Trophoblast cell (in vitro differentiated cells and primary cell): ENCODE data around the gene PSPC1.
"Not testable (repeated sequence)": the region's sequence is repeated elsewhere in the genome, so short reads cannot be mapped to it uniquely, and the experiment has no call there.

Experiments used
- DNase-seq, 2 donors: peaks; one replicate each; pipeline ENCODE4 v3.0.0-alpha.2; 2016
- H2AFZ ChIP-seq: 2 replicates; pipeline ENCODE4 v1.6.1; 2013; ENCODE audit warnings: low read length, moderate library complexity, mild to moderate bottlenecking; ENCODE audit not compliant: insufficient read depth, poor library complexity
- H2AK5ac ChIP-seq: 2 replicates; pipeline ENCODE4 v1.6.1; 2013; ENCODE audit warnings: mild to moderate bottlenecking, low read length
- H2BK120ac ChIP-seq: 2 replicates; pipeline ENCODE4 v1.6.1; 2013; ENCODE audit warnings: low read length, mild to moderate bottlenecking, moderate library complexity; ENCODE audit not compliant: insufficient read depth, poor library complexity
- H2BK12ac ChIP-seq: 2 replicates; pipeline ENCODE4 v1.6.1; 2013; ENCODE audit warnings: mild to moderate bottlenecking, low read length, moderate library complexity
- H2BK5ac ChIP-seq: 2 replicates; pipeline ENCODE4 v1.6.1; 2013; ENCODE audit warnings: low read length, low read depth, moderate library complexity, mild to moderate bottlenecking; ENCODE audit not compliant: poor library complexity
- H3K14ac ChIP-seq: 2 replicates; pipeline ENCODE4 v1.6.1; 2013; ENCODE audit warnings: mild to moderate bottlenecking, low read length
- H3K18ac ChIP-seq: 2 replicates; pipeline ENCODE4 v1.6.1; 2013; ENCODE audit warnings: mild to moderate bottlenecking, low read length
- H3K23ac ChIP-seq: 2 replicates; pipeline ENCODE4 v1.6.1; 2013; ENCODE audit warnings: low read length
- H3K27ac ChIP-seq: 2 replicates; pipeline ENCODE4 v1.5.1; 2013; ENCODE audit warnings: low read depth, mild to moderate bottlenecking, inconsistent platforms, low read length, moderate library complexity
- H3K27me3 ChIP-seq: 2 replicates; pipeline ENCODE4 v1.6.1; 2013; ENCODE audit warnings: inconsistent platforms, mild to moderate bottlenecking, low read length, moderate library complexity; ENCODE audit not compliant: insufficient read depth
- H3K36me3 ChIP-seq, 2 experiments: 1 replicate in 1 of 2; 2 replicates in 1 of 2; pipeline ENCODE4 v1.6.1; 2013; ENCODE audit warnings: low read length in 2 of 2, mild to moderate bottlenecking in 2 of 2, moderate library complexity in 1 of 2; ENCODE audit not compliant: insufficient read depth in 2 of 2, control insufficient read depth in 1 of 2
- H3K4ac ChIP-seq: 2 replicates; pipeline ENCODE4 v1.6.1; 2013; ENCODE audit warnings: low read depth, mild to moderate bottlenecking, low read length, moderate library complexity
- H3K4me1 ChIP-seq, 2 experiments: 1 replicate in 1 of 2; 2 replicates in 1 of 2; pipeline ENCODE4 v1.6.1; 2013; ENCODE audit warnings: low read length in 2 of 2, mild to moderate bottlenecking in 2 of 2, moderate library complexity in 1 of 2; ENCODE audit not compliant: insufficient read depth in 2 of 2, control insufficient read depth in 1 of 2
- H3K4me2 ChIP-seq: 2 replicates; pipeline ENCODE4 v1.6.1; 2013; ENCODE audit warnings: inconsistent platforms, mild to moderate bottlenecking, low read length, moderate library complexity
- H3K4me3 ChIP-seq: 2 replicates; pipeline ENCODE4 v1.5.1; 2013; ENCODE audit warnings: mild to moderate bottlenecking, low read depth, low read length, inconsistent platforms
- H3K79me1 ChIP-seq: one replicate; pipeline ENCODE4 v1.6.1; 2013; ENCODE audit warnings: low read length
- H3K79me2 ChIP-seq: 2 replicates; pipeline ENCODE4 v1.6.1; 2013; ENCODE audit warnings: low read length, mild to moderate bottlenecking; ENCODE audit not compliant: control insufficient read depth, insufficient read depth, poor library complexity
- H3K9ac ChIP-seq: 2 replicates; pipeline ENCODE4 v1.6.1; 2013; ENCODE audit warnings: mild to moderate bottlenecking, low read length
- H3K9me3 ChIP-seq: 2 replicates; pipeline ENCODE4 v1.6.1; 2013; ENCODE audit warnings: low read depth, mild to moderate bottlenecking, control low read depth, inconsistent platforms, low read length; ENCODE audit not compliant: insufficient read depth
- H4K12ac ChIP-seq: 2 replicates; pipeline ENCODE4 v1.6.1; 2013; ENCODE audit warnings: low read depth, mild to moderate bottlenecking, low read length, moderate library complexity
- H4K8ac ChIP-seq: 2 replicates; pipeline ENCODE4 v1.6.1; 2013; ENCODE audit warnings: low read depth, mild to moderate bottlenecking, low read length, moderate library complexity
- H4K91ac ChIP-seq: one replicate; pipeline ENCODE4 v1.6.1; 2013; ENCODE audit warnings: low read depth, mild to moderate bottlenecking, low read length, moderate library complexity
- WGBS: extraction: QIAGEN DNeasy Blood & Tissue Kit; methylation state at CpG from one replicate; pipeline ENCODE4 v1.1.7; 2013; ENCODE audit warnings: missing lambda C conversion rate; ENCODE audit not compliant: insufficient read length, insufficient coverage; ENCODE audit errors: extremely low coverage; 5-methylcytosine and 5-hydroxymethylcytosine counted together

Gene PSPC1

DNA sequence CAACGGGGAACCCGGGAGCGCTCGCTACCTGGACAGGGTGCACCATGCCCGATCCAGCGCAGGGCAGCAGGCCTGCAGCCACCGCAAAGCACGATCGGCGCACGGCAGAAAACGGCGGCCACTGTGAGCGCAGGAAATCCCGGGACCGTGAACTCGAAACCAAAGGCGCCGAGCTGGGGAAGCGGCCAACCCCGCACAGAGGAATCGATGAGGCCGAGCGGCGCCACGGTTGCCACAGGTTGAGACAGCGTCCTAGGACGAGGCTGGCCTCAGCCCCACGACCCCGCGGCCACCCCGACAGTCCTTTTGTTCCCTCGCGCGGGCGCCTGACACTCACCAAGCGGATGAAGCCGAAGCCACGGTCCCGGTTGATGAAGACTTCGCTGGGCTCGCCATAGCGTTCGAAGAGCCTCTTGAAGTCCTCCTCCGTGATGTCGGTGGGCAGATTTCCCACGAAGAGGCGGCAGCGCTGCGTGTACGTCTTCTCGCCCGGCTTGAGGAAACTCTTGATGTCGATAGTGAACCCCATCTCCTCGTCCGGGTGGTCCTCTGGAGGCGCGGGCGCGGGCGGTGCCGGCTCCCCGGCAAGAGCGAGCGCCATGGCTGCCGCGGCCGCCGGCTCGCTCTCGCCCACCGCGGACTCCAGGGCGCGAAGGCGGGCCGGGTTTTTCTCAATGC is 557 bp downstream of the PSPC1 start:
- Histone ChIP-seq H4K8ac (peak overlapping the region; percentile 73), H2AFZ (peak overlapping the region; percentile 5), H2AK5ac (peak overlapping the region; percentile 55), H3K9me3 (no peaks in the 10 kb centered on the region), H3K14ac (peak overlapping the region; percentile 94), H4K12ac (peak overlapping the region; percentile 73), H3K79me1 (peaks cover 12% of the 10 kb centered on the region), H4K91ac (peak overlapping the region; percentile 88), H3K4me1 (peaks cover 0 to 2% of the 10 kb centered on the region in 2 experiments), H3K4me3 (peak overlapping the region; percentile 95), H2BK120ac (peak overlapping the region; percentile 84), H3K9ac (peak overlapping the region; percentile 90), H3K23ac (no peak overlapping the region), H3K36me3 (peaks cover 5 to 7% of the 10 kb centered on the region in 2 experiments), H3K27ac (peak overlapping the region; percentile 92), H3K27me3 (no peaks in the 10 kb centered on the region), H3K4ac (peak overlapping the region; percentile 99), H2BK5ac (peak overlapping the region; percentile 70), H3K18ac (peak overlapping the region; percentile 95), H3K4me2 (peak overlapping the region; percentile 66), H3K79me2 (peaks cover 18% of the 10 kb centered on the region), H2BK12ac (peak overlapping the region; percentile 12)
- no CpG with 5 or more reads among the region's 77 CpGs for WGBS
- DNase-seq: peak; percentile 39 to 54

DNA sequence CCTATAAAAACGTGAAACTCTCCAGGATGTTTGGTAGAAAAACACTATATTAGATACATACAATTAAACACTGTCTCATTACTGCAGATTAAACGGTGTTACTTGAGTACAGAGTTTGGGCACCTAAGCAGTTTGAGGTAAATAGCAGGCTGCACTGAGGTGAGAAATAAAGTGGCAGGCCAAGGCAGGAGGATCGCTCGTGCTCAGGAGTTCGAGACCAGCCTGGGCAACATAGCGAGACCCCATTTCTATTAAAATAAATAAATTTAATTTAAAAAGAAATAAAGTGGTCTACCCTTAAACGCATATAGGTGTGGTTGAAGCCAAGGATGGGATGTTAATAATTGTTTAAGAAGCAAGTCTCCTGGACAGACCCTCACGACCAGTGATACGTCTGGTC is 1.2 kb downstream of the PSPC1 start:
- Histone ChIP-seq H3K18ac (peak overlapping the region; percentile 95), H3K9ac (peak overlapping the region; percentile 90), H3K27ac (peak overlapping the region; percentile 92), H3K4me2 (peak overlapping the region; percentile 66), H3K23ac (no peak overlapping the region), H2BK5ac (no peak overlapping the region), H3K4me3 (peak overlapping the region; percentile 95), H3K36me3 (peaks cover 8 to 9% of the 10 kb centered on the region in 2 experiments), H3K79me1 (peaks cover 12% of the 10 kb centered on the region), H2BK12ac (no peak overlapping the region), H4K12ac (no peak overlapping the region), H4K91ac (no peak overlapping the region), H2AK5ac (no peak overlapping the region), H3K4ac (peak overlapping the region; percentile 99), H3K9me3 (no peaks in the 10 kb centered on the region), H4K8ac (no peak overlapping the region), H2AFZ (no peak overlapping the region), H3K27me3 (no peaks in the 10 kb centered on the region), H3K14ac (peak overlapping the region; percentile 94), H2BK120ac (no peak overlapping the region), H3K4me1 (peaks cover 0 to 2% of the 10 kb centered on the region in 2 experiments), H3K79me2 (peaks cover 19% of the 10 kb centered on the region)
- no CpG with 5 or more reads among the region's 9 CpGs for WGBS
- DNase-seq: peak in 1 of 2 donors; percentile 27

DNA sequence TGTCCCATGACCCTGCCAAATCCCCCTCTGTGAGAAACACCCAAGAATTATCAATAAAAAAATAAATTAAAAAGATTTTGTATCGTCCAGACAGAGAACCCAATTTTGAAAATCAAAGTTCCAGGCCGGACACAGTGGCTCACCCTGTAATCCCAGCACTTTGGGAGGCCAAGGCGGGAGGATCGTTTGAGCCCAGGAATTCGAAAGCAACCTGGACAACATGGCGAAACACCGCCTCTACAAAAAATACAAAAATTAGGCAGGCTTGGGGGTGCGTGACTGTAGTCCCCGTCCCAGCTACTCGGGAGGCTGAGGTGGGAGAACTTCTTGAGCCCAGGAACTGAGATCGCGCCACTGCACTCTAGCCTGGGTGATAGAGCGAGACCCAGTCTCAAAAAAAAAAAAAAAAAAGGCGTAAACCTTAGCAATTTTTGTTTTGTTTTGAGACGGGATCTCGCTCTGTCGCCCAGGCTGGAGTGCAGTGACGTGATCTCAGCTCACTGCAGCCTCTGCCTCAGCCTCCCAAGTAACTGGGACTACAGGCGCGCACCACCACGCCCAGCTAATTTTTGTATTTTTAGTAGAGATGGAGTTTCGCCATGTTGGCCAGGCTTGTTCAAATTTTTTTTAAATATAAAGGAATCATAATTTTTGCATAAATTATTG is 1.9 kb downstream of the PSPC1 start:
- not testable (repeated sequence) for H3K9ac ChIP-seq, H4K12ac ChIP-seq, H2AK5ac ChIP-seq, H2BK12ac ChIP-seq, H3K27me3 ChIP-seq, H3K23ac ChIP-seq, H4K91ac ChIP-seq, H3K18ac ChIP-seq, H2AFZ ChIP-seq, H3K4me3 ChIP-seq, H4K8ac ChIP-seq, H3K4me1 ChIP-seq, H3K9me3 ChIP-seq, H3K14ac ChIP-seq
- WGBS: no CpG with 5 or more reads among the region's 22 CpGs
- Histone ChIP-seq H3K79me2 (peaks cover 22% of the 10 kb centered on the region), H3K27ac (peak overlapping the region; percentile 70), H2BK5ac (peak overlapping the region; percentile 52), H3K36me3 (peaks cover 10 to 12% of the 10 kb centered on the region in 2 experiments), H3K79me1 (peaks cover 12% of the 10 kb centered on the region), H3K4ac (peak overlapping the region; percentile 97), H2BK120ac (peak overlapping the region; percentile 31), H3K4me2 (peak overlapping the region; percentile 54)
- peak; percentile 62 to 78 for DNase-seq

DNA sequence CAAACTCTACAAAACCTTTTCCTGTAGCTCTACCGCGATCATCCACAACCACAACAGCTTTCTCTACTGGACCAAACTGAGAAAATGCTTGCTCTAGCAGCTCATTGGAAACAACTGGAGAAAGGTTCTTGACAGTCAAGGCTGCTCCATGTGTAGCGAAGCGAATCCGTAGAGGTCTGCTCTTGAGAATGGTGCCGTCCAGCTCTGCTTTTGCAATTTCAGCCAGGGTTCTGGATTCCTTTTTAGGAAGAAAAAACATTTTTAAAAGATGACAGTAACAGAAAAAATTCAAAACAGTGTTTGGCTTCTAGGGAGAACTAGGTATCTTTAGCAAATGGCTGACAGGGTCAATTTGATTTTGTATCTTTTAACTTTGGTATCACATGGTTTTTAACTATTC is 10.4 kb downstream of the PSPC1 start:
- Histone ChIP-seq H3K23ac (no peak overlapping the region), H3K4me1 (no peaks in the 10 kb centered on the region), H3K9ac (no peak overlapping the region), H4K91ac (no peak overlapping the region), H3K79me1 (no peaks in the 10 kb centered on the region), H3K79me2 (peaks cover 14% of the 10 kb centered on the region), H3K27me3 (no peaks in the 10 kb centered on the region), H2BK5ac (no peak overlapping the region), H3K14ac (no peak overlapping the region), H2BK120ac (no peak overlapping the region), H3K4me3 (no peak overlapping the region), H3K36me3 (peaks cover 22 to 26% of the 10 kb centered on the region in 2 experiments), H4K12ac (no peak overlapping the region), H4K8ac (no peak overlapping the region), H3K4me2 (no peak overlapping the region), H2AFZ (no peak overlapping the region), H3K27ac (no peak overlapping the region), H2BK12ac (no peak overlapping the region), H3K4ac (peak overlapping the region; percentile 87), H2AK5ac (no peak overlapping the region), H3K9me3 (no peaks in the 10 kb centered on the region), H3K18ac (no peak overlapping the region)
- no CpG with 5 or more reads among the region's 6 CpGs for WGBS
- peak; percentile 23 to 52 for DNase-seq
